ENCODE measurements around the gene ANKRD10.

DNA sequence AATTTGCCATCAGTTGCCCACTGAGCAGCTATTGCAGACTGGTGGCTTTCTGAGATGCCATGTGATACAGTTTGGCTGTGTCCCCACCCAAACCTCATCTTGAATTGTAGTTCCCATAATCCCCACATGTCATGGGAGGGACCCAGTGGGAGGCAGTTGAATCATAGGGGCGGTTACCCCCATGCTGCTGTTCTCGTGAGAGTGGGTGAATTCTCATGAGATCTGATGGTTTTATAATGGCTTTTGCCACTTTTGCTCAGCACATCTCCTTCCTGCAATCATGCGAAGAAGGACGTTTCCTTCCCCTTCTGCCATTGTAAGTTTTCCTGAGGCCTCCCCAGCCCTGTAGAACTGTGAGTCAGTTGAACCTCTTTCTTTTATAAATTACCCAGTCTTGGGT is 34.8 kb upstream of the ANKRD10 start:
- TF ChIP-seq, protein P1, sequence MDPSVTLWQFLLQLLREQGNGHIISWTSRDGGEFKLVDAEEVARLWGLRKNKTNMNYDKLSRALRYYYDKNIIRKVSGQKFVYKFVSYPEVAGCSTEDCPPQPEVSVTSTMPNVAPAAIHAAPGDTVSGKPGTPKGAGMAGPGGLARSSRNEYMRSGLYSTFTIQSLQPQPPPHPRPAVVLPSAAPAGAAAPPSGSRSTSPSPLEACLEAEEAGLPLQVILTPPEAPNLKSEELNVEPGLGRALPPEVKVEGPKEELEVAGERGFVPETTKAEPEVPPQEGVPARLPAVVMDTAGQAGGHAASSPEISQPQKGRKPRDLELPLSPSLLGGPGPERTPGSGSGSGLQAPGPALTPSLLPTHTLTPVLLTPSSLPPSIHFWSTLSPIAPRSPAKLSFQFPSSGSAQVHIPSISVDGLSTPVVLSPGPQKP (IDR thresholded peaks at IDR 0.05; ENCODE audit: low read depth, low read length): no peak
- TF ChIP-seq, protein P2, sequence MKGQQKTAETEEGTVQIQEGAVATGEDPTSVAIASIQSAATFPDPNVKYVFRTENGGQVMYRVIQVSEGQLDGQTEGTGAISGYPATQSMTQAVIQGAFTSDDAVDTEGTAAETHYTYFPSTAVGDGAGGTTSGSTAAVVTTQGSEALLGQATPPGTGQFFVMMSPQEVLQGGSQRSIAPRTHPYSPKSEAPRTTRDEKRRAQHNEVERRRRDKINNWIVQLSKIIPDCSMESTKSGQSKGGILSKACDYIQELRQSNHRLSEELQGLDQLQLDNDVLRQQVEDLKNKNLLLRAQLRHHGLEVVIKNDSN (IDR thresholded peaks at IDR 0.05; ENCODE audit: borderline replicate concordance, extremely low read length, insufficient read depth, low read depth, low read length): no peak
- TF ChIP-seq SIN3A (IDR thresholded peaks at IDR 0.05; ENCODE audit: low read depth, low read length) (no peak), RAD21 (IDR thresholded peaks at IDR 0.05; ENCODE audit: insufficient read depth, low read depth, low read length) (no peak), CHD2 (IDR thresholded peaks at IDR 0.05; ENCODE audit: borderline replicate concordance, low read depth, low read length) (no peak), RCOR1 (conservative IDR thresholded peaks at IDR 0.05; ENCODE audit: low read depth, low read length) (no peak)
- TF ChIP-seq, protein P3, sequence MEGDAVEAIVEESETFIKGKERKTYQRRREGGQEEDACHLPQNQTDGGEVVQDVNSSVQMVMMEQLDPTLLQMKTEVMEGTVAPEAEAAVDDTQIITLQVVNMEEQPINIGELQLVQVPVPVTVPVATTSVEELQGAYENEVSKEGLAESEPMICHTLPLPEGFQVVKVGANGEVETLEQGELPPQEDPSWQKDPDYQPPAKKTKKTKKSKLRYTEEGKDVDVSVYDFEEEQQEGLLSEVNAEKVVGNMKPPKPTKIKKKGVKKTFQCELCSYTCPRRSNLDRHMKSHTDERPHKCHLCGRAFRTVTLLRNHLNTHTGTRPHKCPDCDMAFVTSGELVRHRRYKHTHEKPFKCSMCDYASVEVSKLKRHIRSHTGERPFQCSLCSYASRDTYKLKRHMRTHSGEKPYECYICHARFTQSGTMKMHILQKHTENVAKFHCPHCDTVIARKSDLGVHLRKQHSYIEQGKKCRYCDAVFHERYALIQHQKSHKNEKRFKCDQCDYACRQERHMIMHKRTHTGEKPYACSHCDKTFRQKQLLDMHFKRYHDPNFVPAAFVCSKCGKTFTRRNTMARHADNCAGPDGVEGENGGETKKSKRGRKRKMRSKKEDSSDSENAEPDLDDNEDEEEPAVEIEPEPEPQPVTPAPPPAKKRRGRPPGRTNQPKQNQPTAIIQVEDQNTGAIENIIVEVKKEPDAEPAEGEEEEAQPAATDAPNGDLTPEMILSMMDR (IDR thresholded peaks at IDR 0.05 in 2 of 3, conservative IDR thresholded peaks at IDR 0.05 in 1 of 3; ENCODE audit: control insufficient read depth in 2 of 3, extremely low read depth in 1 of 3, insufficient read depth in 1 of 3, low read depth in 3 of 3, low read length in 3 of 3): no peak
